Upper lobe of left lung (tissue), 6 donors: ENCODE results near the gene EFNA5. TPM values are rescaled to one million over a fixed set of nuclear protein-coding genes. Genes with fewer than 3 reads are reported as not detected.
A peak's percentile ranks its signal among the peaks of the same experiment; 100 is the strongest.

Source experiments
- ATAC-seq, 2 donors: fragments of 200-7000 bp; cut with Tn5 transposase; one replicate each; pipeline ENCODE4 v1.9.1; 2022; ENCODE audit warnings: mild to moderate bottlenecking in 2 of 2, moderate library complexity in 2 of 2; ENCODE audit not compliant: low FRiP score in 2 of 2
- DNase-seq, 2 donors: peaks; one replicate each; pipeline ENCODE4 v3.0.0-alpha.2; 2019 to 2020
- H3K27ac ChIP-seq, 4 donors: fragments of 200-600 bp; sonication (generic); one replicate each; pipeline ENCODE4 v1.5.1; 2016 to 2019
- H3K27me3 ChIP-seq, 4 donors: fragments of 200-600 bp; sonication (generic); one replicate each; pipeline ENCODE4 v1.5.1; 2017 to 2019
- H3K36me3 ChIP-seq, 4 donors: fragments of 200-600 bp; sonication (generic); one replicate each; pipeline ENCODE4 v1.5.1; 2016 to 2019
- H3K4me1 ChIP-seq, 4 donors: fragments of 200-600 bp; sonication (generic); one replicate each; pipeline ENCODE4 v1.5.1; 2018 to 2019
- H3K4me3 ChIP-seq, 4 donors: fragments of 200-600 bp; sonication (generic); one replicate each; pipeline ENCODE4 v1.5.1; 2017 to 2019; ENCODE audit warnings: mild to moderate bottlenecking in 2 of 4, moderate library complexity in 1 of 4
- H3K9me3 ChIP-seq, 4 donors: fragments of 200-600 bp; sonication (generic); one replicate each; pipeline ENCODE4 v1.5.1; 2018 to 2019
- EP300 ChIP-seq, 4 donors: sonication (generic); formaldehyde crosslinking; IDR thresholded peaks; one replicate each; pipeline ENCODE4 v1.5.1; 2017; ENCODE audit warnings: antibody characterized with exemption in 4 of 4, control low read depth in 2 of 4
- POLR2A ChIP-seq, 4 donors: fragments of 450-650 bp; IDR thresholded peaks; one replicate each; pipeline ENCODE4 v1.5.1; 2016 to 2017; ENCODE audit warnings: antibody characterized with exemption in 4 of 4, mild to moderate bottlenecking in 2 of 4
- POLR2AphosphoS5 ChIP-seq, 2 donors: sonication (generic); formaldehyde crosslinking; IDR thresholded peaks; one replicate each; pipeline ENCODE4 v1.5.1; 2017; ENCODE audit warnings: antibody characterized with exemption in 2 of 2
- WGBS, 2 donors: methylation state at CpG; one replicate each; pipeline ENCODE4 v1.1.5; 2017 to 2018; 5-methylcytosine and 5-hydroxymethylcytosine counted together
- total RNA-seq, 6 donors: library from RNA; depleted of rRNA in 4 of 6; stranded (reverse); fragments of >200 nt in 4 of 6; gene quantifications; one replicate each; pipeline versions ENCODE4 v1.1.0 to v1.2.1, GENCODE V29; 2016 to 2021
- TF ChIP-seq, protein P1 (sequence below), 6 experiments: fragments of 450-650 bp in 4 of 6; fragments of 200-600 bp in 2 of 6; sonication (generic) in 2 of 6; IDR thresholded peaks; one replicate each; pipeline ENCODE4 v1.5.1; 2016 to 2019; ENCODE audit warnings: antibody characterized with exemption in 6 of 6
- donor health status: DM: no; HTN: no; CAD: no; lungs with moderate emphysema.
- donor health status: DM: no; HTN: yes; CAD: no; lungs with severe emphysema.

EFNA5 gene
- total RNA-seq, 6 donors from 2014 or later = 4.1 to 41.9 (median 7.3) TPM

DNA sequence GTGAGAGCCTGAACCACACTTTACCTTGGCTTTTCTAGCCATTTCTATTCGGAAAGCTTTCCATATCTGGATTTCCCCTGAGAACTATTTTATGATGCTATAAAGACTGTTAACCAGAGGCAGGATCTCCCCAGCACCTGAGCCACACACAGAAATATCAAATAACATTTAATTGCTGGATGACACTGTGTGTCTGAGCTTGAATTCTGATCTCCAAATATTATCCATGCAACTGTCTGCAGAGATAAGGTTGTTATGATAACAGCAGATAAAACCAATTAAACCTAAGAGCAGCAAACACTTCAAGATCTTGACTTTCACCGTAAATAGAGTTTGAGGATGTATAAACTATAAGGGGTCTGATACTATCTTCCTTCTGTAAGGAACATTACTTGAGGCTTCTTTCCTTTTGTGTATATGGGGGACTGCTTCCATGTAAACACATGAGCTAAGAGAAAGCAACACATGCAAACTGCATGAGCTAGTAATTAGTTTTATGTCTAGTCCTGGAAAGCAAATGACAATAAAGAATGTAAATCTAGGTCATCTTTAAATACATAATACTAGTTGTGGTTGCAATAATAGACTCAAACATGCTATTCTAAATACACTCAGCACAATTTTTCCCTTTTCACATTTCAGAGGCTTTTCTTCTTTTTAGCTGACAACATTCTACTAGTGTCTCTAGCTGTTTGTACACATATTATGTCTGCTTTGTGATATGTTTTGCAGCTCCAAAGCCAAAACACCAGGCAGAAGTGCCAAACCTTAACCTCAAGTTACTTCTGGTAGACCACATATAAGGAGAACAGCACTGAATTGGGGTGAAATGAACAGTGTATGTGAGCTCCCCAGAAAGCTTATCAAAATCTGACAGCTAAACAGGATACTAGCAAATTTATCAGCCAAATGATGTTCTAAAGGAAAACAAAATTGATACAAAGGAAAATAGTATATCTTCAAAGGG lies 136.5 kb downstream of the EFNA5 start:
- Histone ChIP-seq H3K27me3 (no peaks in the 10 kb centered on the region), H3K9me3 (no peaks in the 10 kb centered on the region), H3K4me3 (no peak overlapping the region), H3K4me1 (no peaks in the 10 kb centered on the region), H3K36me3 (no peaks in the 10 kb centered on the region), H3K27ac (no peak overlapping the region)
- ATAC-seq (no peak), DNase-seq (no peak)
- 60 to 68% methylated on average over 2 of the region's 2 CpGs for WGBS, 2 donors
- TF ChIP-seq POLR2A (IDR thresholded peaks at IDR 0.05) (no peak), EP300 (IDR thresholded peaks at IDR 0.05) (no peak)
- TF ChIP-seq, protein P1, sequence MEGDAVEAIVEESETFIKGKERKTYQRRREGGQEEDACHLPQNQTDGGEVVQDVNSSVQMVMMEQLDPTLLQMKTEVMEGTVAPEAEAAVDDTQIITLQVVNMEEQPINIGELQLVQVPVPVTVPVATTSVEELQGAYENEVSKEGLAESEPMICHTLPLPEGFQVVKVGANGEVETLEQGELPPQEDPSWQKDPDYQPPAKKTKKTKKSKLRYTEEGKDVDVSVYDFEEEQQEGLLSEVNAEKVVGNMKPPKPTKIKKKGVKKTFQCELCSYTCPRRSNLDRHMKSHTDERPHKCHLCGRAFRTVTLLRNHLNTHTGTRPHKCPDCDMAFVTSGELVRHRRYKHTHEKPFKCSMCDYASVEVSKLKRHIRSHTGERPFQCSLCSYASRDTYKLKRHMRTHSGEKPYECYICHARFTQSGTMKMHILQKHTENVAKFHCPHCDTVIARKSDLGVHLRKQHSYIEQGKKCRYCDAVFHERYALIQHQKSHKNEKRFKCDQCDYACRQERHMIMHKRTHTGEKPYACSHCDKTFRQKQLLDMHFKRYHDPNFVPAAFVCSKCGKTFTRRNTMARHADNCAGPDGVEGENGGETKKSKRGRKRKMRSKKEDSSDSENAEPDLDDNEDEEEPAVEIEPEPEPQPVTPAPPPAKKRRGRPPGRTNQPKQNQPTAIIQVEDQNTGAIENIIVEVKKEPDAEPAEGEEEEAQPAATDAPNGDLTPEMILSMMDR (IDR thresholded peaks at IDR 0.05) = no peak

DNA sequence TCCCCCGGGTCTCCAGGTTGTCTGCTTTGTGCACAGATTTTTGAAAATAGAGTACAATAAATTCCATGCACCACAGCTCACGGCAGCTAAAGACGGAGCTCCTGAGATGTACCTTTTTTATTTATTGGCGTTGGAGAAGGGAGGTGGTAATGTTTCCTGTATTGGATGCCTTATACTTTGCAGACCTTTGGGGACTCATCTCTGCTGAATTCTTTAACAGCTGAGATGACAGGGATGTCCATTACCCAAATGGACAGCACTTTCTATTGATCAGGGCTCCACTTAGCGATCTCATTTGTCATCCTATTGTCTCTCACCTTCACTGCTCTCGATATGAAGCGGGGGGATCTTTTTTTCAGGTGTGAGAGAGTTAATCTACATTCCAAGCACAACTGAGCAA lies 137.8 kb downstream of the EFNA5 start:
- no peak for ATAC-seq
- TF ChIP-seq EP300 (IDR thresholded peaks at IDR 0.05) = no peak
- TF ChIP-seq POLR2AphosphoS5 (IDR thresholded peaks at IDR 0.05) = no peak
- no peak for TF ChIP-seq POLR2A (IDR thresholded peaks at IDR 0.05)
- TF ChIP-seq, protein P1 (IDR thresholded peaks at IDR 0.05) = no peak

DNA sequence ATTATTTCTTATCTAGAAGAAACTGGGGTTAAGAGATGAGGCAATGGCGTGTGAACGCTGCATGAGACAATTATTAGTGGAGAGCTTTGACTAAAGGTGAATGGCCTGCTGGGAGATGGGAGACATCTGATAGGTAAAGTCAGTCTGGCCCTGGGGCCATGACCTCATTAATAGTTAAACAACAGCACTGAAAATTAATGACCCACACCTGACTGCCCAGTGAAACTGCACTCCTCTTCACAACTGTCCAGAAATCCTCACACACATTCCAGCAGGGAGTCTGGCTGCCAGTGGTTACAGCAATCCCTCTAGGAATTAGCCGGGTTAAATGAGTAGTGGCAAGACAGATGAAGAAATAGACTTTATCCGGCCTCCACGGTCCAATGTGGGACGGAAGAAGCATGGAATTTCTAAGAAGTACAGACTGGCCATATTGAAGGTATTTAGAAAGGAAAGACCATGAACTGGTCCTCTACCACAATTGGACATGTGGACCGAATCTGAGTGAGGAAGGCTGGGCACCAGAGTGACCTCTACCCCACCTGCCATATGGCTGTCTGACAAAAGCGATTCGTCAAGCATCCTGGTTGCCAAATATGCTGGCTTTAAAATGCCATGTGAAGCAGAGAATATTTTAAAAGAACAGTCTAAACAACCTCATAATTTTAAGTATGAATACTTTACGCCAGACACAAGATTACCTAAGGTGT lies 138.4 kb downstream of the EFNA5 start:
- H3K9me3 ChIP-seq = no peaks in the 10 kb centered on the region
- TF ChIP-seq POLR2AphosphoS5 (IDR thresholded peaks at IDR 0.05) (no peak), POLR2A (IDR thresholded peaks at IDR 0.05) (no peak), EP300 (IDR thresholded peaks at IDR 0.05) (no peak)
- TF ChIP-seq, protein P1 (IDR thresholded peaks at IDR 0.05) = no peak
- ATAC-seq (peak in 1 of 2 donors; percentile 41), DNase-seq (no peak)
- no peaks in the 10 kb centered on the region for H3K4me1 ChIP-seq
- no peaks in the 10 kb centered on the region for H3K27me3 ChIP-seq
- no peaks in the 10 kb centered on the region for H3K36me3 ChIP-seq
- whole genome bisulfite sequencing, 2 donors = 81 to 83% methylated on average over 10 of the region's 10 CpGs
- no peak overlapping the region for H3K27ac ChIP-seq
- no peak overlapping the region for H3K4me3 ChIP-seq

More for the DNA sequence above, 137.8 kb downstream of the EFNA5 start:
- 85 to 86% methylated on average over 7 of the region's 7 CpGs for WGBS, 2 donors
- DNase-seq = no peak
- Histone ChIP-seq H3K36me3 (no peaks in the 10 kb centered on the region), H3K4me1 (no peaks in the 10 kb centered on the region), H3K27ac (no peak overlapping the region), H3K4me3 (no peak overlapping the region), H3K9me3 (no peaks in the 10 kb centered on the region), H3K27me3 (no peaks in the 10 kb centered on the region)

DNA sequence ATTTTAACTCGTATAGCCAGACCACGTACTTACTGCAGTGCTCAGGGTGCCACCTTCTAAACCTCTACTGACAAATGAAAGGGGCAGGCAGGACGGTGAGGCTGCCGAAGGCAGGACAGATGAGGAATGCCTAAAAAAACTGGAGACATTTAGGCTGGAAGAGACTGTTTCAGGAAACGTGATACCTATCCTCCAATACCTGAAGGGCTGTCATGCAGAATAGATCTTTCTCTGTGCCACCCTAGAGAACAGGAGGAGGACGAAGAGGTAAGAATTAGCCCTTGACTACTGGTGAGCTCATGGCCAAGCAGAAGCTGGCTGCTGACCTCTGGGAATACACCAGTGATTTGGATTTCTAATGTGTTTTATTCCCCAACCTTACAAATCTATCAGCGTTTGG lies 139.4 kb downstream of the EFNA5 start:
- TF ChIP-seq POLR2A (IDR thresholded peaks at IDR 0.05) (no peak), POLR2AphosphoS5 (IDR thresholded peaks at IDR 0.05) (no peak), EP300 (IDR thresholded peaks at IDR 0.05) (no peak)
- TF ChIP-seq, protein P1 (IDR thresholded peaks at IDR 0.05) = no peak
- Histone ChIP-seq H3K36me3 (no peaks in the 10 kb centered on the region), H3K4me3 (no peak overlapping the region), H3K27me3 (no peaks in the 10 kb centered on the region), H3K27ac (no peak overlapping the region), H3K4me1 (no peaks in the 10 kb centered on the region), H3K9me3 (no peaks in the 10 kb centered on the region)
- ATAC-seq = no peak
- no peak for DNase-seq
- 80 to 86% methylated on average over 7 of the region's 7 CpGs for WGBS, 2 donors
